BJ (cell line): Measurements from ENCODE around the gene THNSL1. TPM values are rescaled to one million over a fixed set of nuclear protein-coding genes. Genes with fewer than 3 reads are reported as not detected.
"Not testable (repeated sequence)": the region's sequence is repeated elsewhere in the genome, so short reads cannot be mapped to it uniquely, and the experiment has no call there.

ENCODE experiments used
- CTCF ChIA-PET: fragments of 350-600 bp; formaldehyde crosslinking; extraction: SDS; loops from one replicate; lab custom pipeline; 2021; ENCODE audit warnings: antibody characterized with exemption, inconsistent platforms; lab: Yijun Ruan, JAX
- POLR2A ChIA-PET: fragments of 300-600 bp; sonication (Branson Sonifier 250); formaldehyde crosslinking; extraction: SDS; loops from one replicate; lab custom pipeline; 2021; ENCODE audit warnings: antibody characterized with exemption; lab: Charles Lee
- DNase-seq: peaks from one replicate; pipeline ENCODE4 v3.0.0-alpha.2; 2011; ENCODE audit warnings: low read depth
- H3K27me3 ChIP-seq: 2 replicates; pipeline ENCODE4 v1.6.0; 2011; ENCODE audit warnings: low read length; ENCODE audit not compliant: control insufficient read depth, insufficient read depth
- H3K36me3 ChIP-seq: 2 replicates; pipeline ENCODE4 v1.5.1; 2011; ENCODE audit warnings: low read length; ENCODE audit not compliant: control insufficient read depth, insufficient read depth
- H3K4me3 ChIP-seq: 2 replicates; pipeline ENCODE4 v1.5.1; 2011; ENCODE audit warnings: low read depth, mild to moderate bottlenecking, control low read depth, low read length
- CTCF ChIP-seq: IDR thresholded peaks from 2 replicates; pipeline ENCODE4 v1.5.1; 2011; ENCODE audit warnings: low read depth, mild to moderate bottlenecking, control low read depth, inconsistent platforms, low read length, moderate library complexity; ENCODE audit not compliant: insufficient read depth
- polyA plus RNA-seq: library from polyadenylated mRNA; depleted of rRNA; stranded (reverse); fragments of >200 nt; gene quantifications from 2 replicates; pipeline ENCODE4 v1.2.3, GENCODE V29; 2011

Gene THNSL1
- polyA plus RNA-seq, 1 experiment, result 0.78 TPM

- Histone ChIP-seq H3K36me3 (no peaks in the 10 kb centered on the region), H3K27me3 (peaks cover 1% of the 10 kb centered on the region), H3K4me3 (no peak overlapping the region)
- CTCF ChIA-PET, result interaction anchor here (0.6 to 1.4 kb wide), 5 partner anchors 11 to 267 kb away, joined by 3 to 4 read pairs (median 3); partner anchors contain the start of gene ENKUR
- no peak for DNase-seq
- no peak for TF ChIP-seq CTCF
- POLR2A ChIA-PET, result no interaction called here
Observed at GRCh38 chr10:24993237-24993958, 23.0 kb upstream of the THNSL1 start.

DNA sequence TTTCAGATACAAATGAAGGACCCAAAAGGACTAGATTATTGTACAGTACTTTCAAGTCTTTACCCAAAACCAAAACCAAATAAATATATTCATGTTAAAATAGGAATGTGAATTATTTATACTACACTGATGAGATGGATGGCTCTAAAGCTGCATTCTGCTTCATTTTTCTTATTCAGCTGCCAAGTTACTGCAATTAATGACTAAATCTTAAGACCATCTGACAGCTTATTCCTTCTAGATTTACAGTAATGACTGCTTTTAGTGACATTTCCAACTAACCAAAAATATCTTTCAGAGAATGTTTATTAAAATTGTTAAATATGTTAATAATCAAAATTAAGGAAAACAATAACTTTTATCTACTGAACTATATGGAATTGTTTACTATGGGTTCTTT, 21.3 kb upstream of the THNSL1 start:
- peaks cover 1% of the 10 kb centered on the region for H3K27me3 ChIP-seq
- no peak for DNase-seq
- no peaks in the 10 kb centered on the region for H3K36me3 ChIP-seq
- CTCF ChIA-PET, result interaction anchor here (1.1 kb wide), 1 partner anchor 86 kb away, joined by 3 read pairs; no protein-coding TSS in a partner anchor
- POLR2A ChIA-PET, result interaction anchor here (0.6 kb wide), 1 partner anchor 102 kb away, joined by 3 read pairs; no protein-coding TSS in a partner anchor
- TF ChIP-seq CTCF, result no peak
- H3K4me3 ChIP-seq, result no peak overlapping the region

DNA sequence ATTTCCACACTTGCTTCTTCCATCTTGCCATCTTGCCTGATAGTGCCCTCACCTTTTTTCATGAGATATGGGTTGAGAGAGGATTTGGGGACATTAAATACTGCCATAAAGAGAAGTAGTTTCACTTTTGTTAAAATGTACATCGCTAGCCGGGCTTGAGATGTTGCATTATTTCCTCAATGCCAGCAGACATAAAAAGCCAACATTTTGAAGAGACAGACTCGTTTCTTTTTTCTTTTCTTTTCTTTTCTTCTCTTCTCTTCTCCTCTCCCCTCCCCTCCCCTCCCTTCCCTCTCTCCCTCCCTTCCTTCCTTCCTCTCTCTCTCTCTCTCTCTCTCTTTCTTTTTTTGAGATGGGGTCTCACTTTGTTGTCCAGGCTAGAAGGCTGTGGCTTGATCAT, 18.4 kb upstream of the THNSL1 start:
- CTCF ChIA-PET, result interaction anchor here (1.8 kb wide), 1 partner anchor 8 kb away, joined by 6 read pairs; no protein-coding TSS in a partner anchor
- POLR2A ChIA-PET, result no interaction called here

DNA sequence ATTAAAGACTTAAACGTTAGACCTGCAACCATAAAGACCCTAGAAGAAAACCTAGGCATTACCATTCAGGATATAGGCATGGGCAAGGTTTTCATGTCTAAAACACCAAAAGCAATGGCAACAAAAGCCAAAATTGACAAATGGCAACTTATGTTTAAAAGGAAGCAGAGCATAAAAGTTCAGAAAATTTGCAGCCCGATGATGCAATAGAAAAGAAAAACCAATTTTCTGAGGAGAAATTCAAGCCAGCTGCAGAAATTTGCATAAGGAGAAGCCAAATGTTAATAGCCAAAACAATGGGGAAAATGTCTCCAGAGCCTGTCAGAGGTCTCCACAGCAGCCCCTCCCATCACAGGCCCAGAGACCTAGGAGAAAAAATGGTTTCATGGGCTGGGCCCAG, 4.8 kb upstream of the THNSL1 start:
- H3K27me3 ChIP-seq, DNase-seq, H3K36me3 ChIP-seq, CTCF ChIA-PET, POLR2A ChIA-PET, H3K4me3 ChIP-seq: not testable (repeated sequence)

More for the DNA sequence above, 18.4 kb upstream of the THNSL1 start:
- TF ChIP-seq CTCF, result no peak
- H3K4me3 ChIP-seq, result no peak overlapping the region
- no peaks in the 10 kb centered on the region for H3K36me3 ChIP-seq
- H3K27me3 ChIP-seq, result peaks cover 1% of the 10 kb centered on the region
- DNase-seq, result no peak

DNA sequence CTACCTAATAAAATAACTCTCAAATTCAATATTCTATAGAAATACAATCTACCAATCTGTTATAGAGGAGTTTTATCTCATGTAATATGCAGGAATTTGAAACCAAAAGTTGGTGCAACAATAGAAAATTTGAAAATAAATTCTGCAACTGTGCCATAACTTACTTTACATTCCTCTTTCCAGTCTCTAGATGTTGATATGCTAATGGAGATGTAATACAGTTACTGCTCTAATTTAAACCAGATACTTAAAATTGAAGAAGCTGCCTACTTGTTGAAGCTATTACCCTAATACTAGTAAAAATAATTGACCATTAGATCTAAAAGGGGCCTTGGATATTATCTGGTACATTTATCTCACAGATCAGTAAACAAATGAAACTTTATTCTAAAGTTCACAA, 1.8 kb upstream of the THNSL1 start:
- TF ChIP-seq CTCF, result no peak
- H3K36me3 ChIP-seq, result no peaks in the 10 kb centered on the region
- CTCF ChIA-PET, result no interaction called here
- H3K27me3 ChIP-seq, result no peaks in the 10 kb centered on the region
- DNase-seq, result no peak
- no peak overlapping the region for H3K4me3 ChIP-seq
- POLR2A ChIA-PET, result no interaction called here
